Femur (tissue), 1 donor: ENCODE data around the gene TRAPPC10.
A peak's percentile ranks its signal among the peaks of the same experiment; 100 is the strongest.
"Not testable (repeated sequence)": the region's sequence is repeated elsewhere in the genome, so short reads cannot be mapped to it uniquely, and the experiment has no call there.

Experiments
- DNase-seq: peaks from one replicate; pipeline ENCODE4 v3.0.0-alpha.2; 2017

Gene TRAPPC10

GRCh38 chr21:44090325-44090724 is 78.2 kb downstream of the TRAPPC10 start:
- DNase-seq, result no peak

GRCh38 chr21:44092211-44092610 is 80.1 kb downstream of the TRAPPC10 start:
- DNase-seq, result no peak

DNA sequence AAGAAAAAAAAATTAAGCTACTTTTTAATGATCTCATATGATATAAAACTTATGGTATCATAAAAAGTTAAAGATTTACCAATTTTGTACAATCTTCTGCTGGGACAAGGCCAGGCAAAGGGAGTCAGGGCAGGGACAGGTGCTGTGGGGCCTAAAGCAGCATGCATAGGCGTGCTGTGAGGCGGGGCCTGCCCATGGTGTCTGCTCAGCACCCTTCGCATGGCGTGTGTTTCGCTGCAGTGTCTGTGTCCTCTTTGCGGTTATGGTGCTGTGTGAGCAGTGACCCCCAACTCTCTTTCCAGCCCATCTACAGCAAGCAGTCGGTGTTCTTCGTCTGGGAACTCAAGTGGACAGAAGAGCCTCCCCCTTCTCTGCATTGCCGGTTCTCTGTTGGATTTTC is 81.7 kb downstream of the TRAPPC10 start:
- no peak for DNase-seq

GRCh38 chr21:44094832-44095231 is 82.7 kb downstream of the TRAPPC10 start:
- no peak for DNase-seq

GRCh38 chr21:44098507-44098906 is 86.4 kb downstream of the TRAPPC10 start:
- DNase-seq, result not testable (repeated sequence)

- DNase-seq, result not testable (repeated sequence)
Measured at GRCh38 chr21:44098964-44099363, 86.9 kb downstream of the TRAPPC10 start.

DNA sequence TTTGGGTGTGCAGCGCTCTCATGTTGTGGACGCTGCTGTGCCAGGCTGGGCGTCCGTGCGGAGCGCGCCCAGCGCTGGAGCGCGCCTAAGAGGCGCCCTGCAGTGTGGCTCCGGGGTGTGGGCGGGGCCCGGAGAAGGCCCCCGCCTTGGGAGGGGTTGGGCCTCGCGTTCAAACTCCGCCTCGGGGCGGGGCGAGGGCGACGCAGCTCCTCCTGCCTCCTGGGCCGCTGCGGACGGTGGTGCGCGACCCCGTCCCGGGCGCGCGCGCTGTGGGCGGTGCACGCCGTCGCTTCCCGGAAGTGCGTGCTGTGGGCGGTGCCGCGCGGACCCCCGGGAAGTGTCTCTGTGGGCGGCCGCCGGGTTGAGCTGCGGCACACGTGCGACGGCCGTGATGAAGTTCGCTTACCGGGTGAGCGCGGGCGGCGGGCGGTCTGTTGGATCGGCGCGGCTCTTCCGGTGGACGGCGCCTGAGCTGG is 95.0 kb downstream of the TRAPPC10 start, which contains the start of gene PWP2:
TSS of gene PWP2 (plus strand) at position 374 of the 476 bp plus-strand sequence. CDS start at position 392, 18 bp downstream.
- DNase-seq, result not testable (repeated sequence)

DNA sequence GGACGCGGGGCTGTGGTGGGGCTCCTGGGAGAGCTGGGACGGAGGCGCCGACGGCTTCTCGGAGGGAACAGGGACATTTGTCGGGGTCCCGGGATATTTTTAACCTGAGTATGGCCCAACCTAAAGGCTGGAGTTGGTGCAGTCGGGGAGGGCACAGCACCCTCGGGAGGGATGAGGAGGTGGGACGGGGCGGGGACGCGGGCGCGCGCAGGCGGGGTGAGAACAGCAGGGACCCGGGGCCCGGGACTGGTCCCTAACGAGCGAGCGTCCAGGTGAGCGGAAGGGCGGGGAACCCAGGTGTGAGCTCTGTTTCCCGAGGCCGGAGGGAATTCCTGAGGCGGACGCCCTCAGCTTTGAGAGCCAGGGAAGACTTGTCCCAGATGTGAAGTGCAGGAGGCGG is 95.5 kb downstream of the TRAPPC10 start:
- not testable (repeated sequence) for DNase-seq

- DNase-seq, result not testable (repeated sequence)
Measured at GRCh38 chr21:44113702-44114371, 101.7 kb downstream of the TRAPPC10 start.

- DNase-seq, result not testable (repeated sequence)
Measured at GRCh38 chr21:44122131-44122530, 110.0 kb downstream of the TRAPPC10 start.

DNA sequence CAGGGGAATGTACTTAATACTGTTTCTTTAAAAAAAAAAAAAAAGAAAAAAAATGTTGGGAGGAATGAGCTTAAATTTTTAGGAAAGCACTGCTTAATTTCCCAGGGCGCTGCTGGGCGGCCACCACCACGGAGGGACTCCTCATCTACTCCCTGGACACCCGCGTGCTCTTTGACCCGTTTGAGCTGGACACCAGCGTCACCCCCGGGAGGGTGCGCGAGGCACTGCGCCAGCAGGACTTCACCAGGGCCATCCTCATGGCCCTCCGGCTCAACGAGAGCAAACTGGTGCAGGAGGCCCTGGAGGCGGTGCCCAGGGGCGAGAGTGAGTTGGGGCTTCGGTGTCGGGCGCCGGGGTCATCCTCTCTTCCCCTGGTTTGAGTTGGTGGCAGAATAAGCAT is 115.7 kb downstream of the TRAPPC10 start:
- DNase-seq, result not testable (repeated sequence)

DNA sequence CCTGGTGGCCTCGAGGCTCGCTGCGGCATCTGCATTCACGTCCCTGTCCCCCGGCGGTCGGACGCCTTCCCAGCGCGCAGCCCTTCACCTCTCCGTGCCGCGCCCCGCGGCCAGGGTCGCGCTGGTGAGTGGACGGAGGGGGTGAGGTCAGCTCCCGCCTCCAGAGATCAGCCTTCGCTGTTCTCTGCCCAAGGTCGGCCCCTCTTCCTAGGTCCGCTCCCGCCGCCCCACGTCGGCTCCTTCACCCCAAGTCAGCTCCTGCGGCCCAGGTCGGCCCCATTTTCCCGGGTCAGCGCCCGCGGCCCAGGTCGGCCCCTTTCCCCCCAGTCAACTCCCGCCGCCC is 121.6 kb downstream of the TRAPPC10 start:
- DNase-seq, result not testable (repeated sequence)

- DNase-seq, result not testable (repeated sequence)
Measured at GRCh38 chr21:44134732-44135131, 122.6 kb downstream of the TRAPPC10 start.

DNA sequence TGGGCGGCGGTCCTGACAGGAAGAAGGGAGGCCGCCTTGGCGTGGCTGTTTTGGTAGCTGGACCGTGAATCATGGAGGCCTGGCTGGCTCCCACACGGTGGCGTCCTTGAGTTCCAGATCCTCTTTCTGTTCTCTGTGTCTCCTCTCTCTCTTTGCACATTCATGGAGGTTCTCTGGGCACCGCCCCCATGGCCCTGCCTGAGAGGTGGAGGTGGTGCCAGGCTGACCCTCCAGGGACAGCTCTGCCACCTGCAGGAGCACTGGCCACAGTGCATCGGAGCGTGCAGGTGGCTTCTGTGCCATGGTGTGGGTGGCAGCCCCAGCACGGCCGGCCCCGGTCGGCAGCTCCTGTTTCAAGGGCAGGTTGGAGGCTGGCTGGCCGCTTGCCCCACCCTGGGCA is 125.9 kb downstream of the TRAPPC10 start:
- not testable (repeated sequence) for DNase-seq

DNA sequence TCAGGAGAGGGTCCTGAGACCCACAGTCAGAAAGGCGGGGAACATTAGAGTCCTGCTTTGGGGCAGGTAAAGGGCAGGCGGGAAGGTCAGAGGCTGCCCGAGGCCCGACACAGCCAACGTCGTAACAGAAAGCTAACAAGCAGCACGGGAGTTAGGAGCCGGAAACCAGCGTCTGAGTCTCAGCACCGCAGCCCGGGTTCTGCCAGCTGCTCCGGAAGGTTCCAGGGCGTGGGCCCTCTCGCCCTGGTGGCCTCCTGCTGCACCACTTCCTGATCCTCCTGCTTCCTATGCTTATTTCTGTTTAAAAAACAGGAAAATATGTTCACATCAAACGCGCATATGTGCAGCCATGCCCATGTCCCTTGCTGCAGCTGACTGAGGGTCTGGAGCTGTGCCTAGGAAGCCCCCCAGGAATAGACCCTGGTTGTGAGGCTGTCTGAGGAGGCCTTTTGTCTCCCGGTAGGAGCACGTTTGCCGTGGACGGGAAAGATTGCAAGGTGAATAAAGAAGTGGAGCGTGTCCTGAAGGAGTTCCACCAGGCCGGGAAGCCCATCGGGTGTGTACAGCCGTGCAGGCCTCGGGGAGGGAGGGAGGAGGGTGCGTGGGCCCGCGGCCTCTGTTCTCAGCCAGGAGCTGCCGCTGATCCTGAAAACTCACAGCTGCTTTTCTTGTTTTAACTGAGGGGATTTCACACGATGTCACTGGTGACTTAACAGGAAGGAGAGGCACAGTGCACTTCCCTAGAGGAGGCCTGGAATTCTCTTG is 127.9 kb downstream of the TRAPPC10 start:
- DNase-seq, result peak; percentile 4

DNA sequence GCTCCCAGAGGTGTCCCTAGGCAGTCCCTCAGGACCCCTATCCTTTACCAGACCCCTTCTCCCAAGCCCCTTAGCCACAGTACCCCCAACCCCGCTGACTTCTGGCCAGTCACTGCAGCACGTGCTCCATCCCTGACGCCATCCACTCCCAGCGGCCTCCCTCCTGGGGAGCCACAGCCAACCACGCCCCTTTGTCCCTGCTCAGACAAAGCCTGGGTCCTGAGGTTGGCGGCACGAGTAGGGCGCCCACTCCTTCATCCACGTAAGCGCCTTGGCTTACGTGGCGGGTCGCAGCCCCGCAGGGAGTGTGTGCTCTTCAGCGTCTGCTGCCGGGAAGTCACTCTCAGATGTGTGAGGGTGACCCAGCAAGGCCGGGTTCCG is 128.4 kb downstream of the TRAPPC10 start:
- DNase-seq, result not testable (repeated sequence)

- peak; percentile 22 for DNase-seq
Measured at GRCh38 chr21:44142470-44142869, 130.4 kb downstream of the TRAPPC10 start.

DNA sequence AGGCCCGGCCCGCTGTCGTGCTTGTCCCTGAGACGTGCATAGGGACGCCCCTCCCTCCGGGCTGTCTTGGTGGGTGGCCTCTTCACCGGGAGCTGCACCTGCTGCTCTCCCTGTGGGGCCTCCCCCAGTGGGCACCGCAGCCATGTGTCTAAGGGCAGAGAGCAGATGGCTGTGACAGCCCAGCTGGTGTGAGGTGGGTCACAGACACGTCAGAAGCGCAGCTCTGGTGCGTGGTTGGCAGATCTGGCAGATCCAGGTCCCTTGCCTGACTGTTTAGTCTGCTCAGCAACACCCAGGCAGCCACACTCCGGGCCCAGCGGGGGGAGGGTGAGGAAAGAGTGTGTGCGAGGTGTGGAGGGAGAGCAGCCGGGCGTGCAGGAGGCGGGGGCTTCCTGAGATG is 131.3 kb downstream of the TRAPPC10 start:
- DNase-seq, result not testable (repeated sequence)

- not testable (repeated sequence) for DNase-seq
Measured at GRCh38 chr21:44143996-44144395, 131.9 kb downstream of the TRAPPC10 start.

GRCh38 chr21:44144784-44145602 is 132.9 kb downstream of the TRAPPC10 start:
- not testable (repeated sequence) for DNase-seq

DNA sequence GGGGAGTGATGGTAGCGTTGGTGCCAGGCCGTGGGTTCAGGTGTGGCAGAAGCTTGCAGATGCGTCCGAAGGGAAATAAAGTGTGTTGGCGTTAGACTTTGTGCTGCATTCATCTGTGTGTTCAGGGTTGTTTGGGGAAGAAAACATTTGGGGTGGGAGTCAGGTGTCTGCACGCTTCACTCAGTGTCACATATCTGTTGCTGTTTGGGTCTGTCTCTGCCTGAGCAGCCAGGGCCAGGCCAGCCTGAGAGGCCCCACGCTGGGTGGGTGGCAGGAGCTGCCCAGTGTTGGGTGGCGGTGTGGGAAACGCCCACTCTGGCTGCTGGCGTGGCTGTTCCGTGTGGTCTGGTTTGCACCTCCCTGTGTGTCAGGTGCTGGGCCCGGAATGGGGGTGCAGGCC is 133.5 kb downstream of the TRAPPC10 start:
- DNase-seq, result not testable (repeated sequence)

DNA sequence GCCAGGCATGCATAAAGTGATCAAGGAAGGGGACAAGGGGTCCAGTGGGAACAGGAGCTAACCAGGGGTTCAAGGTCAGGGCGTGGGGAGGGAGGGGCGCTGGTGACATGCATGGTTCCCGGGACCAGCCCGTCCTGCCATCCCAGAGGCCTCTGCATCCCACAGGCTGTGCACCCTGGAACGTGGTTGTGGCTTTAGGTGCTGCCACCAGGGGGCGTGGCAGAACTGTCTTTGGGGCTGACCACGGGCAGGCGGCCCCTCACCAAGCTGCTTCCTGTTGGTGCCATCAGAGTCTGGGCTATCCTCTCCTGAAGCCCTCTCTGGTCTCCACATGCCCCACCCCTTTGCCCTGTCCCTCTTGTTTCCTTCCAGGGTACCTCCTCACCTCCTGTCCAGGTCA is 135.0 kb downstream of the TRAPPC10 start:
- not testable (repeated sequence) for DNase-seq

DNA sequence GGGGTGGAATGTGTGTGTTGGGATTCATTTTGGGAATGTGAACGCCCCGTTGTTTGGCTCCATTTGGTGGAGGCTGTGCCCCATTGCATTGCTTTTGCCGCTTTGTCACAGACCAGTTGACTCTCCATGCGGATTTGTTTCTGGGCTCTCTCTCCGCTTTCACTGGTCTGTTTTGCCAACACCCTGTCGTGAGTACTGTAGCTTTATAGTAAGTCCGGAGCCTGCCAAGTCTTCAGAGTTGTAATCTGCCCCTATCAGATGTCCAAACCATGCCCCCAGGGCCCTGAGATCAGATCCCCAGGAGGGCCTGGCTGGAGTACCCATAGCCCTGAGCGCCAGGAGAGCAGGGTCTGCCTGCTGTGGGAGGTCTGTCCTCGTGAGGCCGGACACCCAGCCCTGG is 138.1 kb downstream of the TRAPPC10 start:
- peak; percentile 8 for DNase-seq
